Measurements from ENCODE around the gene POLA1.
A peak's percentile ranks its signal among the peaks of the same experiment; 100 is the strongest.

The POLA1 gene

GRCh38 chrX:24879679-24880078 is 186.0 kb downstream of the POLA1 start:
- H3K27ac Mint-ChIP-seq: no peak overlapping the region
- H3K36me3 Mint-ChIP-seq (ENCODE audit: low read depth): peaks cover 9% of the 10 kb centered on the region
- H3K4me3 Mint-ChIP-seq: no peak overlapping the region
- H3K27me3 Mint-ChIP-seq (ENCODE audit: low read depth): no peaks in the 10 kb centered on the region
- TF ChIP-seq CTCF (IDR thresholded peaks at IDR 0.05; ENCODE audit: unreplicated experiment in 3 of 3): no peak
- peaks cover 31% of the 10 kb centered on the region for H3K4me1 Mint-ChIP-seq
- H3K9me3 Mint-ChIP-seq: no peaks in the 10 kb centered on the region

GRCh38 chrX:24886916-24887315 is 193.2 kb downstream of the POLA1 start:
- H3K4me3 Mint-ChIP-seq: no peak overlapping the region
- H3K4me1 Mint-ChIP-seq: no peaks in the 10 kb centered on the region
- no peaks in the 10 kb centered on the region for H3K27me3 Mint-ChIP-seq (ENCODE audit: low read depth)
- peaks cover 34% of the 10 kb centered on the region for H3K36me3 Mint-ChIP-seq (ENCODE audit: low read depth)
- TF ChIP-seq CTCF (IDR thresholded peaks at IDR 0.05; ENCODE audit: unreplicated experiment in 3 of 3): no peak
- no peaks in the 10 kb centered on the region for H3K9me3 Mint-ChIP-seq
- no peak overlapping the region for H3K27ac Mint-ChIP-seq

- H3K27me3 Mint-ChIP-seq (ENCODE audit: low read depth): no peaks in the 10 kb centered on the region
- H3K9me3 Mint-ChIP-seq: peaks cover 2% of the 10 kb centered on the region
- H3K27ac Mint-ChIP-seq: no peak overlapping the region
- no peaks in the 10 kb centered on the region for H3K4me1 Mint-ChIP-seq
- no peak overlapping the region for H3K4me3 Mint-ChIP-seq
- H3K36me3 Mint-ChIP-seq (ENCODE audit: low read depth): peaks cover 65% of the 10 kb centered on the region
- no peak for TF ChIP-seq CTCF (IDR thresholded peaks at IDR 0.05; ENCODE audit: unreplicated experiment in 3 of 3)
Observed at GRCh38 chrX:24890677-24891076, 197.0 kb downstream of the POLA1 start.

GRCh38 chrX:24899391-24899790 is 205.7 kb downstream of the POLA1 start:
- no peaks in the 10 kb centered on the region for H3K9me3 Mint-ChIP-seq
- no peak overlapping the region for H3K4me3 Mint-ChIP-seq
- H3K36me3 Mint-ChIP-seq (ENCODE audit: low read depth): peaks cover 32% of the 10 kb centered on the region
- no peaks in the 10 kb centered on the region for H3K27me3 Mint-ChIP-seq (ENCODE audit: low read depth)
- peaks cover 28% of the 10 kb centered on the region for H3K4me1 Mint-ChIP-seq
- TF ChIP-seq CTCF (IDR thresholded peaks at IDR 0.05; ENCODE audit: unreplicated experiment in 3 of 3): no peak
- H3K27ac Mint-ChIP-seq: no peak overlapping the region

- peaks cover 24% of the 10 kb centered on the region for H3K36me3 Mint-ChIP-seq (ENCODE audit: low read depth)
- no peak for TF ChIP-seq CTCF (IDR thresholded peaks at IDR 0.05; ENCODE audit: unreplicated experiment in 3 of 3)
- H3K9me3 Mint-ChIP-seq: no peaks in the 10 kb centered on the region
- H3K4me3 Mint-ChIP-seq: peak overlapping the region in 1 of 3 experiments; percentile 31
- no peaks in the 10 kb centered on the region for H3K27me3 Mint-ChIP-seq (ENCODE audit: low read depth)
- H3K27ac Mint-ChIP-seq: peak overlapping the region in 1 of 3 experiments; percentile 14
- peaks cover 28% of the 10 kb centered on the region for H3K4me1 Mint-ChIP-seq
Observed at GRCh38 chrX:24900234-24900633, 206.5 kb downstream of the POLA1 start.

GRCh38 chrX:24902806-24903205 is 209.1 kb downstream of the POLA1 start:
- Mint-ChIP-seq H3K27me3 (ENCODE audit: low read depth) (no peaks in the 10 kb centered on the region), H3K9me3 (peaks cover 10% of the 10 kb centered on the region), H3K27ac (no peak overlapping the region), H3K36me3 (ENCODE audit: low read depth) (peaks cover 33% of the 10 kb centered on the region), H3K4me1 (peaks cover 28% of the 10 kb centered on the region), H3K4me3 (no peak overlapping the region)
- no peak for TF ChIP-seq CTCF (IDR thresholded peaks at IDR 0.05; ENCODE audit: unreplicated experiment in 3 of 3)

Data from nephron (organoid).